ENCODE results near the gene B4GALT6.

The B4GALT6 gene

GRCh38 chr18:31686986-31687928 is 2.9 kb upstream of the B4GALT6 start:
- DNase-seq, result peak; percentile 36 to 46

DNA sequence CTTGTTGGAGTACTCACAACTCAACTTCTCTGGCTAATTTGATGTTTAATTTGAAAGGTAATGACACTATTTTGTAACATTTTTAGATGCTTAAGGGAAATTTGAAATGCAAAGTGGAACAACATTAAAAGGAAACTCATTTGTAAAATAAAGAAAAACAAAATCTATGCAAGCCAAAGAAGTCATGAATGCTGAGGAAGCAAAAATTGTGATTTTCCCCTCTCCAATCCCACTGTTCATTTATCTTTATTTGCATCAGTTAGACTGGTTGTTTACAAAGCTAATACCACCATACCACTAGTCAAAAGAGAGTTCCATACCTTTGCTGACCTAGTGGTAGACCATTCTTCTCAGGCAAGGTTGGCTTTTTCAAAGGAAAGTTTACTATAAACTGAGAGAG is 2.2 kb upstream of the B4GALT6 start:
- no peak for DNase-seq

GRCh38 chr18:31685097-31686082 is 1.0 kb upstream of the B4GALT6 start:
- DNase-seq, result peak; percentile 70 to 83

DNA sequence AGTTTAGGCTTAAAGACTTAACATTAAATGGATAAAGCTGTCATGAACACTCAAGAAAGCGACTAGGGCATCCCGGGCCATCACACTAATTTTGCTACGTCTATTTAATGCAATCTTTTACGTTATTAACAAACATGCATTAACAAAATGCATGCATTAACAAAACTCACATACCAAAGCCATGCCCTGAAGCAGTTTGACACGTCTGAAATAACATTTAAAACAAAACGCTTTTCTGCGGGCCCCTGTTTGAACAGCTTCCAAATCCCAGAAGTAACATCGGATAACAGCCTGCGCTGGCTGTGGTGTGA is 458 bp downstream of the B4GALT6 start:
- DNase-seq, result no peak

DNA sequence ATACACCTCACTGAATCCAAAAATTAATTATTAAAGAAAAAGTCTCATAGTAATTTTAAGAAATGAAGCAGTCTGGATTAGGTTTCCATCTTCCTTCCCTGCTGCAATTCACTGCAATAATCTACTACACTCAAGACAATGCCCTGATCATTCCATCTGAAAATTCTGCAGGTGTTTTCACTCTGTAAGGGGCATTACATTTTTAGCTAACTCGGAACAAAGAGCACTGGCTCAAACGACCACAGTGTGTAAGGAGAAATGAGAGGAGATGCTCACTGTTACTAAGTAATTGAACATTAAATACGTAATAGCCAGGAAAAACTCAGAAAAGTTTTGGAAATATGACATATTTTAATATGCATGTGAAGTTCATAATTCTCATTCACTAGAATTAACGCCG is 1.3 kb downstream of the B4GALT6 start:
- peak in 1 of 2 experiments; percentile 31 for DNase-seq

- DNase-seq, result peak; percentile 18 to 20
Observed at GRCh38 chr18:31680831-31681568, 3.4 kb downstream of the B4GALT6 start.

DNA sequence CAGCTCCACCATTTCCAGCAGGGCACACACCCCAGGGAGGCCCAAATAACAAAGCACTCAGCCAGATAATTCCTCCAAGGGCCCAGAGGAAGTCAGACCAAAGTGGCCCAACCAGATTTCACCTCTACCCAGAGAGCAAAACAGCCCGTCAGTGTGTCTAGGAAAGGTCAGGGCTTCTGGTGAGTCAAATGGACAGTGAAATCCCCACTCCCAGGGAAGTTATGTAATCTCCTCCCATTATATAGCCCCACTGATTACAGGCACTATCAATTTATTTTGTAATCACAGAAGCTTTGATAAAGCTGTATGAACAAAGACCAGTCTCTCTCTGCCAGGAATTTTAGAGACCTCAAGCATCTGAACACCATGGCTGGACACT is 4.0 kb downstream of the B4GALT6 start:
- no peak for DNase-seq

DNA sequence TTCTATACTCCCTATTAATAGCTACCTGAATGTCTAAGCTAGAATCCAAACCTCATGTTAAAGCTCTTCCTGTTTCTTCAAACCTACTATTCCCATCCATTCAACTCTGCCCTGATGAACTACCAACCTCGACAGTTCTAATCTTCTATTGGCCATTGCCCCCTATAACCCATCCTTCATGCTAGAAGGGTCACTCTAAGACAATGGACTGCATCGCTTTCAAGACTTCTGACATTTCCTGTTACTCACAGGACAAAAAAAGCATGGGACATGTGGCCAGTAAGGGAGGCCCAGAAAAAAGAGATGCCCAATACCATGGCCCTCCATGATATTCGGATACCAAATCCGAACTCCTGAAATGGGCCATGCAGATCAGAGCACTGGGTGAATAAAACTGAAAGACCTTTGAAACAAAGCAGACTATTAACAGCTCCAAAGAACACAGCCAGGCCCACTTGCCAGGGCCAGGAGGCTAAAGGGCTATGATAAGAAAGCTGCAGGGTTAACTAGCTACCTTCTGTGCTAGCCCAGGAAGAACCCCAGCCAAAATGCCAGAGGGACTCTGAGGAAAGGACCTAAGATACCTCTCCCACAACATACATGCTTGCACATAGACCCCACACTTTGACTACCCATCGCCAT is 4.5 kb downstream of the B4GALT6 start:
- DNase-seq, result no peak

DNA sequence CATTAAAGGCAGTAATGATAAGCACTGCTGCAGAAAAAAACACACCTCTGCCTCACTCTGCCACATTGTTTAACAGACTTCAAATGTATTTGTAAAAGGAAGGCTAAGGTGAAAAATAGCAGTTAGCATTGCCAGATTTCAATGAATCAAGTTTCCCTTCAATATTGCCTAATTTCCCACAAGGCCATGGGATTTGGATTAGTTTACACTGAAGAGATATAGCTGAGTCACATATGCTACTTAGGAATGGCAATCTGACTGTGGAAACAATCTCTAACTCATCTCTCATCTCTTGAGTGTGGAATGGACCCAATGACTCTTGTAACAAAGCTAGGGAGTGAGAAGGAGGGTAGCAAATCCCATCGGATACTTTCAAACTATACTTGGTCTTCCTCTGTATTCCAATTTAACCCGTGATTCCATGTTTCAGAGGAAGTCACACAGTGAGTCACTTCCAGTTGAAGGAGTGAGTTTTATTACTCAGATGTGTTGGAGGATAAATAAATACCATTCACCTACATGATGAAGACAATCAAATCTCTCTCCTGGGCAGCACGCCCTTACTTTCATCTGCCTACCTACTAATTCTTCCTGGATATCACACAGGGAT is 5.1 kb downstream of the B4GALT6 start:
- DNase-seq, result no peak

DNA sequence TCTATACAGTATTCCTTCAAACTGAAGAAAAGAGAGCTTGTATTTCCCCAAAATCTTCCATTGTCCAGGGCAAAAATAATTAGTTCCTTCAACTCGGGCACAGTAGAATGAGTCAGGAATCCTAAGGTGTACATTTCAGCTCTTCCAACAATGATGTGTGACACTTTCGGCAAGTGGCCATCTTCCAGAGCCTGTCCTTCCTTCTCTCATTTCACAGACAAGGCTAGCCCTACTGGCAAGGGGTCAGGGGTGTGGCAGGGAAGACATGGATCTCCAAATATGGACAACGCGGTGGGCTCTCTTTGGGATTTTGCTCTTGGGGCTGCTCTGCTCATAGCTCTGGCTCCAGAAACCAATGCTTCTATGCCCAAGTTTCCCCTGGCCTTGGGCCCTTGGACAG is 6.0 kb downstream of the B4GALT6 start:
- no peak for DNase-seq

GRCh38 chr18:31677592-31677991 is 6.8 kb downstream of the B4GALT6 start:
- DNase-seq, result peak; percentile 32 to 39

DNA sequence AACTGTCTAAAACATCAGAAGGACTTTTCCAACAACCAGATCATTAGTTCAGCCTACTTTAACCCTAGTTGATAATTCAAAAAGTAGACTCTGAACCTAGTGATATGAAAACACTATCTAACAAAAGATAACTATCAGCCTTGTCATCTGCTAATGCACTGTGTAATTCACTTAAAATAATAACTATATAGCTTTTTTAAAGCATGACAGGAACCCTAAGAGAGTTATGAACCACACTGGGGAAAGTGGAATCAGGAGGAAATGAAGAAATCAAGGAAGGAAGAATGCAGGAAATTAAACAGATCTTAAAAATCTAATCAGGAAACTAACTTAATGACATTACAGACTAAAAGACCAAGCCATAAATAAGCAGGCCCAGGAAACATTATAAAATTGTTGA is 9.0 kb downstream of the B4GALT6 start:
- DNase-seq, result no peak

GRCh38 chr18:31672628-31673135 is 11.7 kb downstream of the B4GALT6 start:
- DNase-seq, result no peak

DNA sequence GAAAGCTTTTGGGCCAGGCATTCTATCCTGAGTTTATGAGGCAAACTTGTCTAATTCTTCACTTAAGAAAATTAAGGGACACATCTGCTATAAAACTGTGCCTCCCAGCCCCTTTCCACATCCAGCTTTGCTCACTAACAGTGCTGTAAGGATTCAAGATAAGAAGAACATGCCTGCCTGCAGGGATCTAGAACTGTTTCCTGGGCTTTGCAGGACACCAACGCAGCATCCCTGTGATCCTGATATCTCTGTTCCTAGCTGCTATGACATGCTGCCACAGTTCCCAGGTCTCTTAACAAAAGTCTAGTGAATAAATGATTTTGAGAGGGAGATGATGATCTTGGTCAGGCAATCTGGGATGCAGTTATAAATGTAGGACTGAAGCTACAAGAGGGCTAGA is 12.4 kb downstream of the B4GALT6 start:
- DNase-seq, result no peak

DNA sequence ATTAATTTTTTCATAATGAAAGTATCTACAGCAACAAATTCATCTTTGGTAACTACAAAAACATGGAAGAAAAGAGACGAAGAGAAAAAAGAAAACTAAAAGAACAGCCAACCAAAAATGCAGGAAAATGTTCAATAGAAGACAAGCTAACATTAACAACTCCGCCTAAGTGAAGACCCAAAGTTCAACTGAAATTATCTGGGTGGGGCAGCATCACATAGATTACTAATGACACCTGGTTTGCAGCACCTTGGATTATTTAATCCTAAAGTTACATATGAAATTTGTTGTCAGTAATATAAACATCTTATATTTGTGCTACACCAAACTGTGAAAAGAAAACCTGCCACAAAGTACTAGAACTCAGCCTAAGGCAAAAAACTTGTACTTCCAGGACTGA is 14.8 kb downstream of the B4GALT6 start:
- no peak for DNase-seq

DNA sequence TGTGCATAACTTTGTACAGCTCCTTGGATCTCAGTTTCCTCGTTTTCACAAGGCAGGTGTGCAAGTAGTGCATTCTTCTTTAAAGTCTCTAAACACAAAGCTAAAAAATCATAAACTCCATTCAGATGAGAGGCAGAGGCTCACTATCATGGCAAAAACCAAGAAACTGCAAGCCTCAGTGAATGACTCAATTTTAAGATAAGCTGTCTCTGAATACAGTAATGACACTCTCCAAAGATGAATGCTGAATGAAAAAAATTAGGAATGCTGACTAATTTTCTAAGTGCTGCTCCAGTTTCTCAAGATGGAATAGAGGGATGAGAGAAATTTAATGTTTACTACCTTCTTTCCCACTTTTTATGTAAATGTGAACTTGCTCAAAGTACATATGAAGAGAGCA is 17.2 kb downstream of the B4GALT6 start:
- no peak for DNase-seq

DNA sequence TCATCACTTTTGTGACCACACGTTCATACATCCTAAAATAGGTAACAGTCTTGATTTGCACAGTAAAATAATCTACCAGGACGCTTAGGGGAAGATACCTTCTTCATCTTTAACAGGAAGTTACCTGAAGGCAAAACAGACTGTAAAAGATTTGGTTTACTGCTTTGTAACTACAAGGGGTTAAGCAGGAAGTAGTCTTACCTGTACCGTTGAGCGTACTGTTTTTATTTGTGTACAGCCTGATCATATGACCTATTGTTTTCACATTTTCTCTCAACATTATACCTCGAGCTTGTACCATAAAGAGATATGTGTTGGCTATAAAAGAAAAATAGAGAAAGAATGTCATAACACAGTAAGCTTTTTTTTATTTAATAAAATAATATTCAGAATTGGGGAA is 18.3 kb downstream of the B4GALT6 start:
- DNase-seq, result no peak

DNA sequence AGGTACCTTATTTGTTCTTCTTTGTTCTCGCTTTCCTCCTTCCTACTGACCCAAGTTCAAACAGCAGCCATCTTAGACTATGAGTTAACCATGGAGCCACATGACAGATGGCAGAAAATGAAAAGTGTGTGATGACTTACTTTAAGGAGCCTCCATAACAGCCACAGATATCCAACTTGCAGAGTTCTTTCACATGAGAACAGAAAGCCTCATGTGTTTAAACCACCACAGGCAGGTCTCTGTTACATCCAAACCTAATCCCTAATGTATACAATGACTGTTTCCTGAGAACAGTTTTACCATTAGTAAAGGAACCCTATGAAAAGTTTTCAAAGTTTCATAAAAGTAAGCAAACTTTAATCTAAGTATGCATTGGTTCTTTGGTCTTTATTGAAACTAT is 20.3 kb downstream of the B4GALT6 start:
- no peak for DNase-seq

- no peak for DNase-seq
Observed at GRCh38 chr18:31661965-31662364, 22.4 kb downstream of the B4GALT6 start.

DNA sequence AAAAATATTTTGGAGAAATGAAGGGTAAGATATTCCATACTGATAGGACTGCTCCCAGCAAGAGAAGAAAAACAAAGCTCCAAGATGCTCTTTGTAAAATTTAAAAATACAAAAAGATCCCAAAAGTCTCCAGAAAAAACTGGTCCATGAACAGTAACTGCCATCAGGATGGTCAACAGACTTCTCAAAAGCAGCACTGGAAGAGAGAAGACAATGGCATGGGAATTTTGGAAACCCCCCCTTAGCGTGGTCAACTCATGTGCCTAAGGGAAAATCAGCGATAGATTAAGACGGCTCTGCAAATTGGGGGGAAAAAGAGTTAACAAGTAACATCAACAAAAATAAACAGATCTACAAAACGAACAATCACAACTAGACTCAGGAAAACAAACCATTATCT is 23.6 kb downstream of the B4GALT6 start:
- DNase-seq, result no peak

- no peak for DNase-seq
Observed at GRCh38 chr18:31659576-31660177, 24.7 kb downstream of the B4GALT6 start.

Data from Kasumi-1 (cell line).